Panc1 (cell line): ENCODE measurements around the gene MPV17. TPM values are rescaled to one million over a fixed set of nuclear protein-coding genes. Genes with fewer than 3 reads are reported as not detected.

Experiments
- ATAC-seq: fragments of 200-7000 bp; cut with Tn5 transposase; 2 replicates; pipeline ENCODE4 v1.9.1; 2020; ENCODE audit warnings: mild to moderate bottlenecking, moderate library complexity
- BruUV-seq: library from RNA; stranded (reverse); fragments of 400-500 nt; replicated peaks from 2 replicates; lab custom pipeline; 2021; lab: Mats Ljungman, UMichigan
- CTCF ChIA-PET: fragments of 300-600 bp; sonication (Branson Sonifier 250); formaldehyde crosslinking; loops from one replicate; lab custom pipeline; 2022; ENCODE audit warnings: antibody characterized with exemption; lab: Charles Lee
- POLR2A ChIA-PET: fragments of 300-600 bp; sonication (Branson Sonifier 250); formaldehyde crosslinking; loops from one replicate; lab custom pipeline; 2022; ENCODE audit warnings: antibody characterized with exemption; lab: Charles Lee
- DNase-seq: peaks from one replicate; pipeline ENCODE4 v3.0.0-alpha.2; 2010; ENCODE audit warnings: low read depth, low spot score
- H3K27ac ChIP-seq: 2 replicates; pipeline ENCODE4 v1.5.1; 2011; ENCODE audit warnings: mild to moderate bottlenecking, low read length, inconsistent platforms
- H3K27me3 ChIP-seq: fragments of 200-500 bp; sonication (Bioruptor generic); 2 replicates; pipeline ENCODE4 v1.6.0; 2014; ENCODE audit warnings: low read length, inconsistent platforms; ENCODE audit not compliant: control insufficient read depth, insufficient read depth
- H3K36me3 ChIP-seq: fragments of 200-500 bp; sonication (Bioruptor generic); 2 replicates; pipeline ENCODE4 v1.5.1; 2014; ENCODE audit warnings: inconsistent platforms, mild to moderate bottlenecking, low read length, moderate library complexity; ENCODE audit not compliant: control insufficient read depth, insufficient read depth
- H3K4me1 ChIP-seq: 2 replicates; pipeline ENCODE4 v1.5.1; 2011; ENCODE audit warnings: inconsistent platforms, mild to moderate bottlenecking, low read length, moderate library complexity; ENCODE audit not compliant: control insufficient read depth, insufficient read depth
- H3K4me3 ChIP-seq, 2 experiments: 2 replicates each; pipeline ENCODE4 v1.5.1; 2011 to 2012; ENCODE audit warnings: low read depth in 2 of 2, low read length in 2 of 2, mild to moderate bottlenecking in 2 of 2, inconsistent platforms in 1 of 2, moderate library complexity in 1 of 2
- H3K9me3 ChIP-seq: fragments of 200-500 bp; sonication (Bioruptor generic); 2 replicates; pipeline ENCODE4 v1.5.1; 2014; ENCODE audit warnings: low read depth, mild to moderate bottlenecking, inconsistent platforms, low read length, moderate library complexity; ENCODE audit not compliant: control insufficient read depth, insufficient read depth
- POLR2AphosphoS5 ChIP-seq: IDR thresholded peaks from 2 replicates; pipeline ENCODE4 v1.6.1; 2012; ENCODE audit warnings: mild to moderate bottlenecking, low read depth, low read length, moderate library complexity
- SIN3A ChIP-seq: IDR thresholded peaks from 2 replicates; pipeline ENCODE4 v1.6.1; 2012; ENCODE audit warnings: low read depth, mild to moderate bottlenecking, low read length, moderate library complexity, borderline replicate concordance; ENCODE audit not compliant: insufficient read depth
- TCF7L2 ChIP-seq: IDR thresholded peaks from 2 replicates; pipeline ENCODE4 v1.6.1; 2011; ENCODE audit warnings: mild to moderate bottlenecking, low read depth, low read length, inconsistent platforms
- in situ Hi-C: cut with HindIII; loops from 2 replicates; pipeline ENCODE4 v1.10.0; 2016; ENCODE audit warnings: low sequenced_read_pairs, low pct_unique_long_range_greater_than_20kb
- intact Hi-C: fragments of 100-400 bp; cut with micrococcal nuclease; formaldehyde crosslinking; loops from one replicate; pipeline ENCODE4 v1.10.0; 2022; ENCODE audit not compliant: unreplicated experiment
- total RNA-seq: library from RNA; stranded (reverse); gene quantifications from one replicate; pipeline ENCODE4 v1.2.1, GENCODE V29; 2021; ENCODE audit not compliant: unreplicated experiment
- TF ChIP-seq, protein P1 (sequence below), 2 experiments: IDR thresholded peaks; 2 replicates each; pipeline ENCODE4 v1.6.1; 2011 to 2012; ENCODE audit warnings: low read depth in 2 of 2, control low read depth in 1 of 2, low read length in 1 of 2, mild to moderate bottlenecking in 1 of 2, moderate library complexity in 1 of 2; ENCODE audit not compliant: insufficient read depth in 1 of 2
- TF ChIP-seq, protein P2 (sequence below): fragments of 450-650 bp; IDR thresholded peaks from 2 replicates; pipeline ENCODE4 v1.5.1; 2017; ENCODE audit warnings: mild to moderate bottlenecking

MPV17 gene
- total RNA-seq, 1 experiment from 2014 or later: 89.5 TPM

DNA sequence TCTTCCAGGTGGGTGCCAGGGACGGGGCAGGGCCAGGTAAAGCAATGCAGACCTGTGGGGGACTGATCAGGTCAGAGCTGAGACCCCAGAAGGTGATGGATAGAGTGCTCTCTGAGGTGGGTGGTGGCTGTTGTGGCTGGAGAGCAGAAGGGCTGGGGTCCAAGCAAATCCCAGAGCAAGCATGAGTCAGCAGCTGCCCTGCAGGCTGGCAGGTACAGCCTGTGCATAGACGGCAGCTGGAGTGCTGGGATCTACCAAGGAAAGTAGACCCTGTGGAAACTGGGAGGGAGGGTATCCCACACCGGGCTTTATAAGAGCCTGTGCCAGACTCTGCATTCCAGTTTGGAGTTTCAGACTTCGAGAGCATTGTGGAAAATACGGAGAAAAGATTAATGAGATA, 40.0 kb downstream of the MPV17 start:
- H3K4me3 ChIP-seq: no peak overlapping the region
- no peak overlapping the region for H3K27ac ChIP-seq
- ATAC-seq (0 out of 2 replicates have a peak, but pooled peaks have one; percentile 35), DNase-seq (no peak)
- no peaks in the 10 kb centered on the region for H3K9me3 ChIP-seq
- in situ Hi-C loops: no loop called here
- intact Hi-C loops: loop anchor here (5.0 kb wide), 1 partner anchor 186 kb away; no protein-coding TSS in a partner anchor
- peaks cover 16% of the 10 kb centered on the region for H3K4me1 ChIP-seq
- no peaks in the 10 kb centered on the region for H3K27me3 ChIP-seq
- no peak for TF ChIP-seq POLR2AphosphoS5
- TF ChIP-seq, protein P1, sequence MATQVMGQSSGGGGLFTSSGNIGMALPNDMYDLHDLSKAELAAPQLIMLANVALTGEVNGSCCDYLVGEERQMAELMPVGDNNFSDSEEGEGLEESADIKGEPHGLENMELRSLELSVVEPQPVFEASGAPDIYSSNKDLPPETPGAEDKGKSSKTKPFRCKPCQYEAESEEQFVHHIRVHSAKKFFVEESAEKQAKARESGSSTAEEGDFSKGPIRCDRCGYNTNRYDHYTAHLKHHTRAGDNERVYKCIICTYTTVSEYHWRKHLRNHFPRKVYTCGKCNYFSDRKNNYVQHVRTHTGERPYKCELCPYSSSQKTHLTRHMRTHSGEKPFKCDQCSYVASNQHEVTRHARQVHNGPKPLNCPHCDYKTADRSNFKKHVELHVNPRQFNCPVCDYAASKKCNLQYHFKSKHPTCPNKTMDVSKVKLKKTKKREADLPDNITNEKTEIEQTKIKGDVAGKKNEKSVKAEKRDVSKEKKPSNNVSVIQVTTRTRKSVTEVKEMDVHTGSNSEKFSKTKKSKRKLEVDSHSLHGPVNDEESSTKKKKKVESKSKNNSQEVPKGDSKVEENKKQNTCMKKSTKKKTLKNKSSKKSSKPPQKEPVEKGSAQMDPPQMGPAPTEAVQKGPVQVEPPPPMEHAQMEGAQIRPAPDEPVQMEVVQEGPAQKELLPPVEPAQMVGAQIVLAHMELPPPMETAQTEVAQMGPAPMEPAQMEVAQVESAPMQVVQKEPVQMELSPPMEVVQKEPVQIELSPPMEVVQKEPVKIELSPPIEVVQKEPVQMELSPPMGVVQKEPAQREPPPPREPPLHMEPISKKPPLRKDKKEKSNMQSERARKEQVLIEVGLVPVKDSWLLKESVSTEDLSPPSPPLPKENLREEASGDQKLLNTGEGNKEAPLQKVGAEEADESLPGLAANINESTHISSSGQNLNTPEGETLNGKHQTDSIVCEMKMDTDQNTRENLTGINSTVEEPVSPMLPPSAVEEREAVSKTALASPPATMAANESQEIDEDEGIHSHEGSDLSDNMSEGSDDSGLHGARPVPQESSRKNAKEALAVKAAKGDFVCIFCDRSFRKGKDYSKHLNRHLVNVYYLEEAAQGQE (IDR thresholded peaks at IDR 0.05; ENCODE audit: insufficient read depth in 1 of 2, low read depth in 2 of 2, low read length in 1 of 2): no peak
- no peak for TF ChIP-seq SIN3A
- TF ChIP-seq, protein P2, sequence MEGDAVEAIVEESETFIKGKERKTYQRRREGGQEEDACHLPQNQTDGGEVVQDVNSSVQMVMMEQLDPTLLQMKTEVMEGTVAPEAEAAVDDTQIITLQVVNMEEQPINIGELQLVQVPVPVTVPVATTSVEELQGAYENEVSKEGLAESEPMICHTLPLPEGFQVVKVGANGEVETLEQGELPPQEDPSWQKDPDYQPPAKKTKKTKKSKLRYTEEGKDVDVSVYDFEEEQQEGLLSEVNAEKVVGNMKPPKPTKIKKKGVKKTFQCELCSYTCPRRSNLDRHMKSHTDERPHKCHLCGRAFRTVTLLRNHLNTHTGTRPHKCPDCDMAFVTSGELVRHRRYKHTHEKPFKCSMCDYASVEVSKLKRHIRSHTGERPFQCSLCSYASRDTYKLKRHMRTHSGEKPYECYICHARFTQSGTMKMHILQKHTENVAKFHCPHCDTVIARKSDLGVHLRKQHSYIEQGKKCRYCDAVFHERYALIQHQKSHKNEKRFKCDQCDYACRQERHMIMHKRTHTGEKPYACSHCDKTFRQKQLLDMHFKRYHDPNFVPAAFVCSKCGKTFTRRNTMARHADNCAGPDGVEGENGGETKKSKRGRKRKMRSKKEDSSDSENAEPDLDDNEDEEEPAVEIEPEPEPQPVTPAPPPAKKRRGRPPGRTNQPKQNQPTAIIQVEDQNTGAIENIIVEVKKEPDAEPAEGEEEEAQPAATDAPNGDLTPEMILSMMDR: no peak
- POLR2A ChIA-PET: interaction anchor here (1.1 kb wide), 1 partner anchor 185 kb away, joined by 3 read pairs; no protein-coding TSS in a partner anchor
- no TSS peak for BruUV-seq
- no peaks in the 10 kb centered on the region for H3K36me3 ChIP-seq
- CTCF ChIA-PET: interaction anchor here (0.7 to 1.0 kb wide), 3 partner anchors 14 to 91 kb away, joined by 3 to 5 read pairs (median 4); no protein-coding TSS in a partner anchor

DNA sequence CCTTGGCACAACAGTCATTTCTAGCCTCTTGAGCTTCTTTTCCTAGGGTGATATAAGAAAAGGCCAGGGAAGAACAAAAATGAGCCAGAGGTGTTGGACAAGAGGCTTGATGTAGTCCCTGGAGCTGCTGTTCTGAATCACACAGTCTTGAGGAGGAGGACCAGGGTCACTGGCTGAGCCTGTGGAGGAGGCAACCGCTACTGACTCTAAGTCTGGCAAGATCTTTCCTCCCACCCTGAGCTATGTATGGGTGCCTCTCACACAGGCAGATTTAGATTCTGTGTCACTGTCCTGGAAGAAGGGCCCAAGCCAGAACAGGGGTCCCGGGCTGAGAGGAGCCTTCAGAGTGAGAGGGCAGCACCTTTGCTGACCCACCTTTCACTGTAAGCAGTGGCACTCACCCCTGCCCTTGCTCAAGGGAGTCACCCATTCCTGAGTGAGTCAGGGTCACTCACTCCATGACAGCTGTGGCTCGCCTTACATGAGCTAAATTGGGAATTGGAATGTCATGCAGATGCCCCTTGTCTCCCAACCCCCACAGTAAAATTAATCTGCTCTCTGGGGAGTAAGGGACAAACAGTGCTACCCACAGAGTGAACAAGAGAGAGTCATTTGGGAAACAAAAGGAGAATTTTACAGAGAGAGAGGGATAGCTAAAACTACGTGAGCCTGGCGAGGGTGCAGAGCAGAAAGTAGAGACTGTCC, 40.9 kb downstream of the MPV17 start, which contains the start of gene TRIM54:
Gene TRIM54 (plus strand): TSS at position 575 of the 705 bp plus-strand sequence. CDS start 303 bp downstream, outside the sequence.
- in situ Hi-C loops (no loop called here), intact Hi-C loops (loop anchor here (5.0 kb wide), 1 partner anchor 185 kb away; no protein-coding TSS in a partner anchor)
- ATAC-seq (peak; percentile 49; the same call in 1 of the 2 replicates), DNase-seq (no peak)
- CTCF ChIA-PET: interaction anchor here (0.6 to 1.0 kb wide), 2 partner anchors 15 to 403 kb away, joined by 3 read pairs; no protein-coding TSS in a partner anchor
- POLR2A ChIA-PET: interaction anchor here (1.1 kb wide), 1 partner anchor 185 kb away, joined by 3 read pairs; no protein-coding TSS in a partner anchor
- Histone ChIP-seq H3K4me1 (peaks cover 16% of the 10 kb centered on the region), H3K4me3 (no peak within 1 kb of the TSS), H3K27ac (no peak within 1 kb of the TSS), H3K36me3 (no peaks in the 10 kb centered on the region), H3K27me3 (no peaks in the 10 kb centered on the region), H3K9me3 (no peaks in the 10 kb centered on the region)
- TF ChIP-seq TCF7L2 (no peak), SIN3A (no peak), POLR2AphosphoS5 (no peak)
- TF ChIP-seq, protein P2: no peak
- TF ChIP-seq, protein P1 (IDR thresholded peaks at IDR 0.05; ENCODE audit: insufficient read depth in 1 of 2, low read depth in 2 of 2, low read length in 1 of 2): no peak
- no TSS peak for BruUV-seq
